K562 (cell line): ENCODE results near the gene BRME1. TPM values are rescaled to one million over a fixed set of nuclear protein-coding genes. Genes with fewer than 3 reads are reported as not detected.

Experiments
- ATAC-seq: fragments of 200-7000 bp; cut with Tn5 transposase; 3 replicates; pipeline ENCODE4 v1.9.1; 2020; ENCODE audit warnings: moderate library complexity
- BruUV-seq: library from RNA; stranded (reverse); fragments of 400-500 nt; replicated peaks from 2 replicates; lab custom pipeline; 2021; lab: Mats Ljungman, UMichigan
- CTCF ChIA-PET: fragments of 300-600 bp; formaldehyde crosslinking; extraction: SDS; loops from one replicate; lab custom pipeline; 2021; ENCODE audit warnings: low intra/inter-chr PET ratio; lab: Yijun Ruan, JAX
- POLR2A ChIA-PET: fragments of 300-600, 350-650 bp; sonication (Branson Sonifier 250); formaldehyde crosslinking; extraction: SDS; loops from one replicate; lab custom pipeline; 2021; ENCODE audit warnings: antibody characterized with exemption, inconsistent platforms; lab: Yijun Ruan, JAX
- DNase-seq, 4 experiments: peaks; one replicate each; pipeline versions ENCODE4 v3.0.0 to v3.0.0-alpha.2; 2011 to 2018; ENCODE audit warnings: low spot score in 3 of 4, mixed read lengths in 3 of 4; ENCODE audit errors: extremely low read depth in 1 of 4
- FAIRE-seq: peaks from 2 replicates; lab custom pipeline; 2011; peaks lifted over from hg19 to GRCh38; lab: Jason Lieb, UNC
- H2AFZ ChIP-seq: 2 replicates; pipeline ENCODE4 v1.6.0; 2011; ENCODE audit warnings: low read depth, low read length, control low read depth, inconsistent platforms
- H3K27ac ChIP-seq: fragments of 200-600 bp; 3 replicates; pipeline ENCODE4 v1.8.0; 2011; ENCODE audit warnings: low read depth, mild to moderate bottlenecking, control low read depth, inconsistent platforms, low read length, moderate library complexity, mixed read lengths; ENCODE audit errors: extremely low read depth
- H3K27me3 ChIP-seq, 2 experiments: fragments of 300-600 bp in 1 of 2; 2 replicates in 1 of 2; 3 replicates in 1 of 2; pipeline versions ENCODE4 v1.6.0 to v1.8.0; 2011; ENCODE audit warnings: inconsistent platforms in 2 of 2, low read length in 2 of 2, mild to moderate bottlenecking in 1 of 2, mixed read lengths in 1 of 2, moderate library complexity in 1 of 2; ENCODE audit not compliant: control insufficient read depth in 2 of 2, insufficient read depth in 2 of 2
- H3K36me3 ChIP-seq: fragments of 300-600 bp; 3 replicates; pipeline ENCODE4 v1.8.0; 2011; ENCODE audit warnings: mild to moderate bottlenecking, low read length, inconsistent platforms; ENCODE audit not compliant: control insufficient read depth, insufficient read depth
- H3K4me1 ChIP-seq, 2 experiments: fragments of 200-600 bp in 1 of 2; replicated peaks in 1 of 2; 2 replicates in 1 of 2; 3 replicates in 1 of 2; pipeline versions ENCODE4 v1.5.1 to v1.8.0; 2011; ENCODE audit warnings: inconsistent platforms in 2 of 2, low read length in 2 of 2, mild to moderate bottlenecking in 1 of 2, mixed read lengths in 1 of 2, moderate library complexity in 1 of 2; ENCODE audit not compliant: control insufficient read depth in 2 of 2, insufficient read depth in 2 of 2
- H3K4me2 ChIP-seq: 2 replicates; pipeline ENCODE4 v1.6.1; 2011; ENCODE audit warnings: low read length, control low read depth, inconsistent platforms, mixed read lengths; ENCODE audit not compliant: insufficient read depth
- H3K4me3 ChIP-seq: fragments of 200-600 bp; sonication (generic), shearing (Covaris generic); 2 replicates; pipeline ENCODE4 v1.5.1; 2016; ENCODE audit warnings: control low read depth, inconsistent platforms
- H3K79me2 ChIP-seq: fragments of 200-600 bp; 3 replicates; pipeline ENCODE4 v1.8.0; 2011; ENCODE audit warnings: low read length, inconsistent platforms; ENCODE audit not compliant: control insufficient read depth, insufficient read depth
- H3K9ac ChIP-seq, 2 experiments: 2 replicates each; pipeline versions ENCODE4 v1.6.0 to v1.6.1; 2011; ENCODE audit warnings: low read depth in 2 of 2, low read length in 2 of 2, control low read depth in 1 of 2, inconsistent platforms in 1 of 2, mild to moderate bottlenecking in 1 of 2, mixed read lengths in 1 of 2; ENCODE audit not compliant: insufficient read depth in 1 of 2
- H3K9me1 ChIP-seq: one replicate; pipeline ENCODE4 v1.6.0; 2011; ENCODE audit warnings: inconsistent platforms, mild to moderate bottlenecking, low read length, moderate library complexity; ENCODE audit not compliant: control insufficient read depth, insufficient read depth
- H3K9me3 ChIP-seq: replicated peaks from 2 replicates; pipeline ENCODE4 v1.5.1; 2011; ENCODE audit warnings: low read depth, low read length, inconsistent platforms; ENCODE audit not compliant: control insufficient read depth, insufficient read depth
- H4K20me1 ChIP-seq: replicated peaks from 2 replicates; pipeline ENCODE4 v1.6.1; 2011; ENCODE audit warnings: low read length, inconsistent platforms, mixed read lengths; ENCODE audit not compliant: control insufficient read depth, insufficient read depth
- ADNP ChIP-seq: fragments of 200-800 bp; sonication (Bioruptor generic); IDR thresholded peaks from 2 replicates; pipeline ENCODE4 v1.6.1; 2016; ENCODE audit warnings: missing genetic modification characterization, missing compliant biosample characterization
- CGGBP1 ChIP-seq: fragments of 250-450 bp; sonication (Bioruptor Pico); IDR thresholded peaks from 2 replicates; pipeline ENCODE4 v1.9.0; 2021; ENCODE audit warnings: mild to moderate bottlenecking
- CREB1 ChIP-seq, 2 experiments: sonication (generic) in 1 of 2; formaldehyde crosslinking in 1 of 2; IDR thresholded peaks; 2 replicates each; pipeline versions ENCODE4 v1.6.1 to v1.8.0; 2012 to 2022; ENCODE audit warnings: inconsistent platforms in 1 of 2, mild to moderate bottlenecking in 1 of 2, missing genetic modification reagents in 1 of 2, moderate library complexity in 1 of 2
- DMBX1 ChIP-seq: fragments of 250-450 bp; sonication (Bioruptor Pico); IDR thresholded peaks from 2 replicates; pipeline ENCODE4 v1.8.0; 2022; ENCODE audit warnings: inconsistent platforms, mild to moderate bottlenecking, moderate library complexity, borderline replicate concordance
- EWSR1 ChIP-seq: fragments of 450-650 bp; IDR thresholded peaks from 2 replicates; pipeline ENCODE4 v1.6.1; 2018; ENCODE audit warnings: borderline replicate concordance, mild to moderate bottlenecking, low read depth, moderate library complexity; ENCODE audit not compliant: partially characterized antibody
- HNRNPL ChIP-seq: fragments of 200-400 bp; formaldehyde crosslinking; IDR thresholded peaks from 2 replicates; pipeline ENCODE4 v1.6.1; 2017; ENCODE audit warnings: low read depth, mild to moderate bottlenecking, low read length
- MAFF ChIP-seq: IDR thresholded peaks from 2 replicates; pipeline ENCODE4 v1.6.1; 2012; ENCODE audit warnings: low read length, improper control_type of control experiment
- PPARD ChIP-seq: fragments of 250-450 bp; sonication (Bioruptor Pico); IDR thresholded peaks from 2 replicates; pipeline ENCODE4 v1.8.0; 2022; ENCODE audit warnings: inconsistent platforms, mild to moderate bottlenecking, moderate library complexity
- PRDM10 ChIP-seq: fragments of 450-650 bp; IDR thresholded peaks from 2 replicates; pipeline ENCODE4 v1.6.1; 2018; ENCODE audit not compliant: partially characterized antibody
- RAD21 ChIP-seq, 2 experiments: fragments of 250-450 bp in 1 of 2; fragments of 450-650 bp in 1 of 2; sonication (Bioruptor Pico) in 1 of 2; formaldehyde crosslinking in 1 of 2; IDR thresholded peaks in 1 of 2; conservative IDR thresholded peaks in 1 of 2; 2 replicates each; pipeline versions ENCODE4 v1.4.0 to v1.8.0; 2020 to 2022; ENCODE audit warnings: mild to moderate bottlenecking in 2 of 2, moderate library complexity in 1 of 2
- SMAD3 ChIP-seq: fragments of 450-650 bp; formaldehyde crosslinking; conservative IDR thresholded peaks from 2 replicates; pipeline ENCODE4 v1.4.0; 2020; ENCODE audit warnings: mild to moderate bottlenecking
- TSC22D4 ChIP-seq: fragments of 450-650 bp; IDR thresholded peaks from 2 replicates; pipeline ENCODE4 v1.6.1; 2016; ENCODE audit warnings: missing genetic modification characterization, missing biosample characterization, control low read depth
- ZBTB8A ChIP-seq: fragments of 450-650 bp; IDR thresholded peaks from 2 replicates; pipeline ENCODE4 v1.6.1; 2018; ENCODE audit warnings: mild to moderate bottlenecking, moderate library complexity; ENCODE audit not compliant: partially characterized antibody
- ZFP36 ChIP-seq: fragments of 150-350 bp; IDR thresholded peaks from 2 replicates; pipeline ENCODE4 v1.6.1; 2018; ENCODE audit warnings: low read length, low read depth; ENCODE audit not compliant: partially characterized antibody
- ZNF282 ChIP-seq: sonication (generic); formaldehyde crosslinking; IDR thresholded peaks from 2 replicates; pipeline ENCODE4 v1.8.1; 2023; ENCODE audit warnings: missing genetic modification reagents
- WGBS: fragments of 100-300 bp; shearing (Covaris generic); methylation state at CpG from one replicate; pipeline ENCODE4 v1.1.6; 2016; ENCODE audit warnings: low coverage, mixed read lengths; ENCODE audit not compliant: insufficient coverage; ENCODE audit errors: missing lambda C conversion rate; 5-methylcytosine and 5-hydroxymethylcytosine counted together
- in situ Hi-C: fragments of 300-500 bp; cut with MboI; formaldehyde crosslinking; loops from 4 replicates; pipeline ENCODE4 v1.15.0; 2018; ENCODE audit warnings: inconsistent platforms, mixed read lengths
- intact Hi-C: fragments of 100-400 bp; cut with micrococcal nuclease; formaldehyde crosslinking; loops from 2 replicates; pipeline ENCODE4 v1.14.2; 2022
- polyA plus RNA-seq, 8 experiments: library from polyadenylated mRNA; depleted of rRNA in 4 of 8; stranded (reverse) in 5 of 8; unstranded in 3 of 8; fragments of >200 nt; fragmentation: Nextera tagmentation in 2 of 8; fragmentation: Illumina TruSeq in 1 of 8; extraction: Ambion mirVana in 2 of 8; extraction: Trizol in 1 of 8; gene quantifications; 2 replicates each; pipeline versions ENCODE4 v1.2.1 to v1.2.3, GENCODE V29; 2011 to 2014; ENCODE audit warnings: inconsistent platforms in 1 of 8, missing spikeins in 1 of 8
- total RNA-seq, 7 experiments: library from RNA; depleted of rRNA in 6 of 7; stranded (reverse); fragments of >200 nt in 6 of 7; fragmentation: Illumina TruSeq in 2 of 7; extraction: Trizol in 2 of 7; gene quantifications; 2 replicates each; pipeline versions ENCODE4 v1.2.1 to v1.2.3, GENCODE V29; 2011 to 2021; ENCODE audit warnings: low replicate concordance in 1 of 7
- TF ChIP-seq, protein P1 (sequence below), 2 experiments: fragments of 450-650 bp; IDR thresholded peaks; 2 replicates each; pipeline ENCODE4 v1.6.1; 2016
- TF ChIP-seq, protein P2 (sequence below): IDR thresholded peaks from 2 replicates; pipeline ENCODE4 v1.6.1; 2011; ENCODE audit not compliant: insufficient read length; ENCODE audit errors: extremely low read depth

BRME1 gene
- total and polyA plus RNA-seq, 9 of the 15 experiments (the other 6 are each of a cell fraction or from before 2014, with no cell fraction given): 0.75 to 6.1 (median 3.6) TPM

- intact Hi-C loops (no loop called here), in situ Hi-C loops (no loop called here)
- no TSS peak for BruUV-seq
- H3K4me3 ChIP-seq: no peak overlapping the region
- H3K9me3 ChIP-seq: no peaks in the 10 kb centered on the region
- no peak overlapping the region for H3K9ac ChIP-seq
- peaks cover 14 to 27% of the 10 kb centered on the region in 2 experiments; a peak in 4 of 5 replicates for H3K4me1 ChIP-seq
- no peak for DNase-seq
- POLR2A ChIA-PET: no interaction called here
- CTCF ChIA-PET: no interaction called here
- H3K27ac ChIP-seq: no peak overlapping the region
- H3K9me1 ChIP-seq: no peaks in the 10 kb centered on the region
- TF ChIP-seq ZFP36: no peak
- TF ChIP-seq ZBTB8A: no peak
- no peak for TF ChIP-seq SMAD3
- no peak for TF ChIP-seq PRDM10
- no peak for TF ChIP-seq MAFF
- TF ChIP-seq TSC22D4 (tag): no peak
- TF ChIP-seq, protein P1, sequence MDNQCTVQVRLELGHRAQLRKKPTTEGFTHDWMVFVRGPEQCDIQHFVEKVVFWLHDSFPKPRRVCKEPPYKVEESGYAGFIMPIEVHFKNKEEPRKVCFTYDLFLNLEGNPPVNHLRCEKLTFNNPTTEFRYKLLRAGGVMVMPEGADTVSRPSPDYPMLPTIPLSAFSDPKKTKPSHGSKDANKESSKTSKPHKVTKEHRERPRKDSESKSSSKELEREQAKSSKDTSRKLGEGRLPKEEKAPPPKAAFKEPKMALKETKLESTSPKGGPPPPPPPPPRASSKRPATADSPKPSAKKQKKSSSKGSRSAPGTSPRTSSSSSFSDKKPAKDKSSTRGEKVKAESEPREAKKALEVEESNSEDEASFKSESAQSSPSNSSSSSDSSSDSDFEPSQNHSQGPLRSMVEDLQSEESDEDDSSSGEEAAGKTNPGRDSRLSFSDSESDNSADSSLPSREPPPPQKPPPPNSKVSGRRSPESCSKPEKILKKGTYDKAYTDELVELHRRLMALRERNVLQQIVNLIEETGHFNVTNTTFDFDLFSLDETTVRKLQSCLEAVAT (IDR thresholded peaks at IDR 0.05): no peak
- TF ChIP-seq RAD21 (CRISPR knock-in tag; conservative IDR thresholded peaks at IDR 0.05 in 1 of 2, IDR thresholded peaks at IDR 0.05 in 1 of 2): no peak
- no peak for TF ChIP-seq ADNP (tag)
- no peak for TF ChIP-seq CGGBP1
- TF ChIP-seq ZNF282 (CRISPR knock-in tag): no peak
- TF ChIP-seq PPARD (CRISPR knock-in tag): no peak
- TF ChIP-seq, protein P2, sequence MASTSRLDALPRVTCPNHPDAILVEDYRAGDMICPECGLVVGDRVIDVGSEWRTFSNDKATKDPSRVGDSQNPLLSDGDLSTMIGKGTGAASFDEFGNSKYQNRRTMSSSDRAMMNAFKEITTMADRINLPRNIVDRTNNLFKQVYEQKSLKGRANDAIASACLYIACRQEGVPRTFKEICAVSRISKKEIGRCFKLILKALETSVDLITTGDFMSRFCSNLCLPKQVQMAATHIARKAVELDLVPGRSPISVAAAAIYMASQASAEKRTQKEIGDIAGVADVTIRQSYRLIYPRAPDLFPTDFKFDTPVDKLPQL: no peak
- no peak for TF ChIP-seq HNRNPL
- no peak for TF ChIP-seq CREB1 (IDR thresholded peaks at IDR 0.05)
- TF ChIP-seq CREB1 (CRISPR knock-in tag; IDR thresholded peaks at IDR 0.05): no peak
- TF ChIP-seq EWSR1: no peak
- TF ChIP-seq DMBX1 (CRISPR knock-in tag): no peak
- TF ChIP-seq, all 486 proteins: peak for 0
- Histone ChIP-seq H4K20me1 (no peaks in the 10 kb centered on the region), H3K27me3 (no peaks in the 10 kb centered on the region), H3K79me2 (no peaks in the 10 kb centered on the region), H3K4me2 (no peak overlapping the region), H2AFZ (no peak overlapping the region), H3K36me3 (no peaks in the 10 kb centered on the region)
- WGBS: 100% methylated on average over 2 of the region's 2 CpGs
- no peak for ATAC-seq
- no peak for FAIRE-seq
These were observed 9.7 kb downstream of the BRME1 start for GRCh38 chr19:13896227-13896626.
